ENCODE measurements around the gene CCIN. TPM values are rescaled to one million over a fixed set of nuclear protein-coding genes. Genes with fewer than 3 reads are reported as not detected.

CCIN gene
- total RNA-seq, 2 donors from 2014 or later, result not detected

DNA sequence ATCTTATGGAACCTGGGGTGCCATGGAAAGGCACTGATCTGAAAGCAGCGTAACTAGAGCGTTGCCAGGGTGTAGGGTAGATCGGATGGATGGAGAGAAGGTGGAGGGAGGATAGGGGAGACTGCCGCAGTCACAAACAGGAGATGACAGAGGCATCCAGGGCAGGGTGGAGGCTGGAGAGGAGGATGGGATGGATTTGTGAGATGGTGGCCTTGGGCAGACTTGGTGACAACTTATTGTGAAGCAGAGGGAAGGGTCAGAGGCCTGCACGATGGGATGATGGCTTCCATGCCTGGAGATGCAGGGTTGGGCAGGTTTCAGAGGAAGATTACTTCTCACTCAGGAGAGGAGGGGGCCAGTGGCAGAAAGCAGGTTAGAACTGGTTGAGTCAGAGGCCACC is 30.3 kb upstream of the CCIN start:
- no peak for DNase-seq
- ATAC-seq, result no peak
- intact Hi-C loops (cut with DNase I), result no loop called here

DNA sequence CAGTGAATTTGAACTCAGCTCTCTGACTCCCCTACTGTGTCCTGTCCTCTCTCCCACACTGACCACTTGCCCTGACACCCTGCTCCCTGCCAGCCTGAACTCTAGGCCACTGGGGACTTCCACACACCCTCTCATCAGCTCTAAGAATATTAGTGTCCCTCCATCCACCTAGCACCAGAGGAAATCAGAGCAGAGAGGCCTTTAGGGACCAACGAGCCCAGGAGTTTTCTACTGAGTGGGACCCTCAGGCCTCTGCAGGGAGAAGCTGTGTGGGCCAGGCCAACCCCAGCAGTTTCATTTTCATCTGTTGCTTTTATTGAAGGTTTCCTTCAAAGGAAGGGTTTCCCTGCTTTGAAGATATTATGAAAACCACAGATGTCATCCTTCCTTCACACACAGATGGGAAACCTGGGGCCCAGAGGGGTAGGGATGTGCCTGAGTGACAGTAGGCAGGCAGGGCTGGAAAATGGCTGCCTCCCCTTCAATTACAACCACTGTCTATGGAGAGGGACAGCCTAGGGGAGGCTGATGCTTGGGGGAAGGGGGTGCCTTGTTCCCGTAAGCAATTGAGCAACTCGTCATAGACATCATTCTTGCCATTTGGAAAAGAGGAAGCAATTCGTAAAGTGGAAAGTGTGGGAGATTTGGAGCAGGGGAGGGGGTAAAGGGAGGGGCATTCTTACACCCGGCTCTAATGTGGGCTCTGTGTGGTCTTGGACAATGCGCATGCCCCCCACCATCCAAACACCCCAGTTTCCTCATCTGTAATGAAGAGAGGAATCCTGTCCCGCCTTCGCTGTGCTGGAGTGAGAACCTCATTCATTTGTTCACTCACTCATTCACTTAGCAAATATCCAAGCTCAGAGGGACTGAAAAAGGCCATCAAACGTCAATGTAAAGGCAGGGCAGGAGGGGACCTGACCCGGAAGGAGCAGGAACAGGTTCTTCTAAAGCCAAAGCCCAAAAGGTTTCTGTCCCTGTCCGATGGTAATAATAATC is 28.8 kb upstream of the CCIN start:
- intact Hi-C loops (cut with DNase I), result no loop called here
- no peak for ATAC-seq
- no peak for DNase-seq

DNA sequence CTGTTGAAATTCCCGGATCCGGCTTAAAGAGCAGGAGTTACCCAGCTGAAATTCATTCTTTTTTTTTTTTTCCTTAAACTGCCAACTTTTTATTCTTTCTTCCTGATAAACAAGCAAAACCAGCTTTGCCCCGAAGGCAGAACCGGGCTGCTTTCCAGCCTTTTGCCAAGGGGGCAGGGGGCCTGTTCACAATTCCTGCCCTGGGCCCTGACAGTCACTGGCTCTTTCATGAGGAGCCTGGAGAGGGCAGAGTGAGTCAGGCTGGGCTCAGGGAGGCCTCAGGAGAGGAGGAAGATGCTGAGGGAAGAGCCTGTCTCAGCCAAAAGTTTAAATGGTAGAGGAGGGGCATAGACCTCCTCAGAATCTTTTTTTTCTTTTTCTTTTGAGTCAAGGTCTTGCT is 27.9 kb upstream of the CCIN start:
- intact Hi-C loops (cut with DNase I), result no loop called here
- DNase-seq (no peak), ATAC-seq (no peak)

DNA sequence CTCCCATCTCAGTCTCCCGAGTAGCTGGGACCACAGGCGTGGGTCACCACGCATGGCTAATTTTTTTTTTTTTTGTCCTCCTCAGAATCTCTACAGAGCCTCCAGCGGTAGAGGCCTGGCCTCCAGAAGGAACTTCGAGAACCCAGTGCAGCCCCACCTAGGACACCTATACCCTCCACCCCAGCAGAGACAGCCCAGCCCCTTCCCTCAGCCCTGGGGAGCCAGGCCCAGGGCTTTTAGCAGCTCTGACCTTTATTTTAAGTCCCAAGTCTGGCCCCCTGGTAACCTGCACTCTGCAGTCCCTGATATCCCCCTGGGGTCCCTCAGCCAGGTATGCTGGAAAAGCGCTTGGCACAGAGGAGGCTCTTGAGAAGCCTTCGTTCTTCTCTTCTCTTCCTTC is 27.4 kb upstream of the CCIN start:
- ATAC-seq (no peak), DNase-seq (no peak)
- intact Hi-C loops (cut with DNase I), result no loop called here

DNA sequence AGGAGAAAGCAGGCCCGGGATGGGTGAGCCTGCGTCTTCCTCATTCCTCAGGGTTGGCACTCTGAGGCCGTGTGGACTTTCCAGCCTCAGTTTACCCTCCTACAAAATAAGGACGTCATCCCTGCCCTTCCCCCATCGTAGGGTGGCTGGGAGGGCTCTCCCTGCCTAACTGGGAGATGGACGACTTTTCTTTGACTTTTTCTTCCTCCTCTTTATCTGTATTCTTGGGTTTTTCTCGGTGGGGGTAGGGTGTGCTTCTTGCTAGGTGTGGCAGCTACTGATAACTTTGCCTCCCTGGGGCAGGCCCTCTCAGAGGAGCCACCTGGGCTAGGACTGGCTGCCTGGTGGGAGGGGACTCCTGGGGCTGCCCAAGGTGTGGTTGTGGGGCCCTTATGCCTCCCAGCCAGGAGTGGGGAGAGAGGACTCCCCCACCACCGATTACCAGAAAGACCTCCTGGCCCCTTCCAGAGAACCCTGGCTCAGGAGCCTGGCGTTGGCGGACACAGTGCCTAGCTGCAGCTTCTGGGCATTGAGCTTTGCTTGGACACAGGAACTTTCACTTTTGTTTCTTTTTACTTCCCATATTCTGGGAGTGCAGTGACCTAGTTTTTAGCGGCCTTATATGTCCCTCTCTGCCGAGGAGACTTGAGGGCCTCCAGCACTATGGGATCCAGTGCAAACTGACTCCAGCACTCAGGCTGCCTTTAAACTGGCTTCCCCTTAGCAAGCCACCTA is 26.5 kb upstream of the CCIN start:
- DNase-seq, result no peak
- peak; percentile 33 to 68 for ATAC-seq

DNA sequence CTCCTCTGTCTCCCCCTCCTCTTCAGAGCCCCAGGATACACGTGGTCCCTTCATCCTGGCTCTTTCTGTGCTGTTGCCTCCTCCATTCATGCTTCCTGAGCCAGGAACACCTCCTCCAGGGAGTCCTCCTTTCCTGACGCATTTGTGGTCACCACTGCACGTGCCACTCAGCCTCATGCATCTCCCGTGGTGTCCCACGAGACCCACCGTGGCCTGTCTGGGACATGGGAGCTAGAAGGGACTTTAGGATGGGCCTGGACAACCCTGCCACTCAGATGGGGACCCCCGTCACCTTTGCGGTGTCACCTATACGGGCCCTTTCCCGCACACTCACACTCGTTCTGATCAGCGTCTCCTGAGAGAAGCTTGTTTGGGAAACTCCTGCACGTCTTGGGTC is 25.9 kb upstream of the CCIN start:
- DNase-seq (no peak), ATAC-seq (no peak)
- intact Hi-C loops (cut with DNase I), result no loop called here

More for the DNA sequence above, 26.5 kb upstream of the CCIN start:
- intact Hi-C loops (cut with DNase I), result no loop called here

DNA sequence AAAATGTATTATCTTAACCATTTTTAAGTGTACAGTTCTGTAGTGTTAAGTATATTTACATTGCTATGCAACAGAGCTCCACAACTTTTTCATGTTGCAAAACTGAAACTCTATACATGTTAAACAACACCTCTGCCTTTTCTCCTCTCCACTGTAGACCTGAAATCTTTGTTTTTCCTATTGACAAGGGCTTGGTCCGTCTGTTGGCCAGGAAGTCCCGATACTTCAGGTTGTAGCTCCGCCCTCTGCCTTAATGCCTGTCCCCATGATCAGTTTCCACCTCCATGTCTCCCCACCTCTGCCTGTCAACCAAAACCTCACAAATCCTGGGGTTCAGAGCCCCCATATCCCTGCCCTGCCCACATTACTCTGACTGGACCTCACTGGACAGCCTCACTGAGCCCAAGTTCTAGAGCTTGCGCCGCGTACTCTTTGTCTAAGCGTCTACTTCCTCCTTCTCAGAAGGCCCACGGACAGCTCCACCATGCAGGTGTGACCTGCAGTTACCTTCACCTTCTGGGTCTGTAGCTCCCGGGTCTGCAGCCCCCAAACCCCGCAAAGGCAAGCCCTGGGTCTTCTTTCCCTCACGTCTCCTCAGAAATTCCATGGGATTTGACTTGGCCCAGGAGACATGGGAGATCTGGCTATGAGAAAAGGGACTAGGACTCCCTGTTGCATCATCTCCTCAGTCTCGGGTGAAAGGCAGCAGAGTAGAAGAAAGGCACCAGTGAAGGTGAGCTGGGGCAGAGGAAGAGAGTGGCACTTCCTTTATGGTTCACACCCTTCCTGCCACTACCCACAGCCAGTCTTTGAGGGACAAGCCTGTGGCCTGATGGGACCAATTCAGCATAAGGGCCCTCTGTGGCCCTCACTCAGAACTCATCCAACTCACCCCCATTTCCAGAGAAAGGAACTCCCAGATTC is 24.6 kb upstream of the CCIN start:
- intact Hi-C loops (cut with DNase I), result no loop called here
- DNase-seq, result no peak
- ATAC-seq, result no peak

DNA sequence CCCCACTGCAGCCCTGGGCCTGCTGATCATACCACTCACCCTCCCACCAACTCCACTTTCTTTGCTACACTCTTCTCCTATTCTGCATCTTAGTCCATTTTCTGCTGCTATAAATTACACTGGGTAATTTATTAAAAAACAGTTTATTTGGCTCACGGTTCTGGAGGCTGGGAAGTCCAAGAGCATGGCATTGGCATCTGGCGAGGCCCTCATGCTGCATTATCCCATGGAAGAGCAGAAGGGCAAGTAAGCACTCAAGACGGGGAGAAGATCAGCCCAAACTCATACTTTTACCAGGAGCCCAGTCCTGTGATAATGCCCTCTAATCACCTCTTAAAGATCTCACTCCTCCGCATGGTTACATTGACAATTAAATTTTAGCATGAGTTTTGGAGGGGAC is 23.2 kb upstream of the CCIN start:
- ATAC-seq (no peak), DNase-seq (no peak)
- intact Hi-C loops (cut with DNase I), result no loop called here

DNA sequence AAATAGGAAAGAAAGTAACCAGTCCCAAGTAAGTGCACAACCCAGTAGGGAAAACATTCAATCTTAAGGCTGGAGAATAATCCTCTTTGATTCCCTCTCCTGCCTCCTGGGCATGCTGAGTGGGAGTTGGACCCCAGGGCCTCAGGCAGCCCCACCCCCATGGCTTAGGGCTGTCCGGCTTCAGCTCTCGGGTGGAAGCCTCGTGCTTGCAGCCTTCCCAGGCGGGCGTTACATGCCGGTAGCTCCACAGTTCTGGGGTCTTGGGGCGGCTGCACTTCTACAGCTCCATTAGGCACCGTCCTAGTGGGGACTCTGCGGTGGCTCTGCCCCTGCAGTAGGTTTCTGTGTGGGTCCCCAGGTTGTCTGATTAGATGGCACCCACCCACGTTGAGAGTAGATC is 22.5 kb upstream of the CCIN start:
- DNase-seq (no peak), ATAC-seq (no peak)
- intact Hi-C loops (cut with DNase I), result no loop called here

DNA sequence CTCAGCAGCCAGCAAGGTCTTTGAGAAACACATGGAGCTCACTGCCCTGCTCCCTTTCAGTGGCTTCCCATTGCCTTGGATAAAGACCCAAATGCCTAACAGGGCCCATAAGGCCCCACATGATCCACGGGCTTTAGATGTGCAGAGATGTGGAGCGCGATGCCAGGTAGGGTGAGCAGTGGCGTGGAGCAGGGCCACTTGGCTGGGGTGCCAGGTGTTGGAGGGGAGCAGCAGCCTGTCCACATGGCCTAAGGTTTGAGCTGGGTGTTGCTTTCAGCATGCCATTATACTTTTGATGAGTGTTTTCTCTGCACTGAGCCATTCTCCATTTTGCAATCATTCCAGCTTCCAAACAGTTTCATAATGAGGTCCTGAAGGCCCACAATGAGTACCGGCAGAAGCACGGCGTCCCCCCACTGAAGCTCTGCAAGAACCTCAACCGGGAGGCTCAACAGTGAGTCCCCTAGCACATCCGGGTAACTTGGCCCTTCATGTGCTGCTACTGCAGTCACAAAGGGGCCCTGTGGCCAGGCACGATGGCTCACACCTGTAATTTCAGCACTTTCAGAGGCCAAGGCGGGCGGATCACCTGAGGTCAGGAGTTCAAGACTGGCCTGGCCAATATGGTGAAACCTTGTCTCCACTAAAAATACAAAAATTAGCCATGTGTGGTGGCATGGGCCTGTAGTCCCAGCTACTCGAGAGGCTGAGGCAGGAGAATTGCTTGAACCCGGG is 21.6 kb upstream of the CCIN start:
- no peak for DNase-seq
- intact Hi-C loops (cut with DNase I), result no loop called here

DNA sequence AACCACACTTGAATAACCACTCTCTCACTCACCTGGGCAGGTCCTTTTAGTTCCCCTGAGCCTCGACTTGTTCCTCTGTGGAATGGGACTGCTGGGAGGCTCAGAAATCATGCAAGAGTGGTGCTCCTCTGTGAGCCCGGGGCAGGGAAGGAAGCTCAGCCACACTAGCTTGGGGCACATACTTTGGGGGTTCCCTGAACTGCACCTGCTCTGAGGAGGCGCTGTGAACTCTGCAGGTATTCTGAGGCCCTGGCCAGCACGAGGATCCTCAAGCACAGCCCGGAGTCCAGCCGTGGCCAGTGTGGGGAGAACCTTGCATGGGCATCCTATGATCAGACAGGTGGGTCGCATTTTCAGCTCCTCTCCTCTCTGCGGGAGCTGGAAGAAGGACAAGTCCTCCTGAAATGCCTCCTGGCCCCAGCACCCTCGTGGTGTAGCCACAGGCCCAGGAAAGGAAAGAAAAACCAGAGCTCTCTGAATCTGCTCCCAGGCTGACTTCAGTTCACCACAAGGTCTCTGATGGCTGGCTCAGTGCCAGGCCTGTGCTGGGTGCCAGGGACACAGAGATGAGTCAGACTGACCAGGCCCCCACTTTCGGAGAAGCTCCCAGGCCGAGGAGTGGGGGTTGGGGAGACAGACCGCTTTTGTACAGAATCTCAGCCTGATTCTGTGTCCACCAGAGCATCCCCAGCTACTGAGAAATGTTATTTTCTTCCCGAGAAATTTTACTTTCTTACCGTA is 20.7 kb upstream of the CCIN start:
- intact Hi-C loops (cut with DNase I), result no loop called here
- ATAC-seq (peak; percentile 89 to 91), DNase-seq (peak; percentile 96)

More for the DNA sequence above, 21.6 kb upstream of the CCIN start:
- no peak for ATAC-seq

DNA sequence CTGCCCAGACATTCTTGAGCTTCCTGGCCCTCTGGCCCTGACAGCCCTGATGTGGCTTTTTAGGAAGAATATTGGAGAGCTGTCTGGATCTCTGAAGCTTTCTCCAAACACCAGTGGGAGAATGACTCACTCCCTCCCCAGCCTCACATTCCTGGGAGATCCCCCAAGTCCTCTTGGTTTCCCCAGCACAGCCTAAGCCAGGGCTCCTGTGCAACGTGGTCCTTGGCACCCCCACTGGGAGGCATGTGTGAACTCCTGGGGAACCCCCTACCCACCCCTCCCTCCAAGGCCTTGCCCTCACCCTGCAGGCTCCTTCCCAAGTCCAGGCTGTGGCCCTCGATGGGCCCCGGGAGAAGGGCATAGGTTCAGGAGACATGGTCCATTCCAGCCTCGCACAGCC is 20.0 kb upstream of the CCIN start:
- ATAC-seq, result peak; percentile 38 to 55
- intact Hi-C loops (cut with DNase I), result no loop called here
- DNase-seq, result no peak

DNA sequence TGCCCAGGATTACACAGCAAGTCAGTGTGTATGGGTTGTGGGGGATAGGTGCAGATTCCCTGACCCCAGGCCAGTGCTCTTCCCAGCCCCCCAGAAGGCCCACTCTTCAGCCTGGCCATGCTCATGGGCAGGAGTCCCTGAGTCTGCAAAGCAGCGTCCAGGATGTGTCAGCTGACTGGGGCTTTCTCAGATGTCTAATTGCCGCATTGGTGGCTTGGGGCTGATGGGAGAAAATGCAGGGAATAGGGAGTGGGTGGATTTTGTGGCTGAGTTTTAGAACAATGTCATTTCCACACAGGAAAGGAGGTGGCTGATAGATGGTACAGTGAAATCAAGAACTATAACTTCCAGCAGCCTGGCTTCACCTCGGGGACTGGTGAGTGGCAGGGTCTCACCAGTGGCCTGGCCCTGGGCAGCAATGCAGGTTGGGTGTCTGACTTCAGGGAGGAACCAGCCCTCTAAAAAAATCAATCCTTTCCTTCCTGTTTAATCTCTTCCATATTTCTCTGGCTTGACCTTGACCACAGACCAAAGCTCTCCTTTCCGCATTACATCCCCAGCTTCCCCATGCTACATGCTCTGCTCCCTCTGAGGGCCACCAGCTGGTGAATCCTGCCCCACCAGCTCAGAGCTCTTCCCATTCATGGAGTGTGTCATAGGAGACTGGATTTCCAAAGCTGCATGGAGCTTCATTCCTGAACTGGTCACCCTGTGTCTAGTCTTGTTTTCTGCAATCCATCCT is 18.4 kb upstream of the CCIN start:
- no peak for DNase-seq
- ATAC-seq, result no peak
- intact Hi-C loops (cut with DNase I), result no loop called here

DNA sequence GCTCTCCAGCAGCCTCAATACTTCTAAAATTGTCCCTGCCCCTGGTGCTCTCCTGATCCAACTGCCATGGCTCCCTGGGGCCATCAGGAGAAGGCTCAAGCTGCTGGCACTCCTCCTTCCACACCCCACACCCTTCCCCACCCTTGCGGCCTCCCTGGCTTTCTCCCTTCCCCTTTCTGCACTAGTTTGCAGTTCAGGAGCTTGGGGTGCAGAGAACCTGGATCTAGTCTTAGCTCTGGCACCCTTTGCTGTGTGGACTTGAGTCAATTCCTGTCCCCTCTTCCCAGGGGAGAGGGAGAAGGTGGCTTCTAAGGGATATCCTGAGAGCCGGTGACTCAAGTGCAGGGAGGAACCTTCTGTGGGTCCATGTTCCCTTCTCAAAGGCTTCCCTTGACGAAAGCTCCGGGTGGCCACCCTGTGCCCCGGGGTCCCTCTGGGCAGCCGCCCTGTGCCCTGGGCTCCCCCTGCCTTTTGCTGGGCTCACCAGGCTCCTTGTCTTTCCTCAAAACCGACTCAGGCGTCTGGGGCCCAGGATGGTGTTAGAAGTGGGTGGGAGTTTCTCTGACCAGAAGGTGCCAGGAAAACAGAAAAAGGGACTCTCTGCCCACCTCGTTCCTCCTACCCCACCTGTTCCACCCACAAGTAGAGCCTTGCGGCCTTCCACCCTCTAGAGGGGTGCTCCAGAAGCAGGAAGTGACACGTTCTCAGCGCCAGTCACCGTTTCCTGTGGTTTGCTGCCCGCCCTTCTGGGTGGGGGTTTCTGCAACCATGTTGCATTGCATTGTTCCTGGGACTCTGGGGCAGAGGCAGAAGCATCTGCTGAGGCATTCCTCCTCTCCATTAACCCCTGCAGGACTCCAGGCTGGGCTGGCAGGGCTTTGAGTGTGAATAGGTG is 17.6 kb upstream of the CCIN start:
- peak; percentile 40 to 42 for ATAC-seq
- DNase-seq, result peak; percentile 75
- intact Hi-C loops (cut with DNase I), result no loop called here

DNA sequence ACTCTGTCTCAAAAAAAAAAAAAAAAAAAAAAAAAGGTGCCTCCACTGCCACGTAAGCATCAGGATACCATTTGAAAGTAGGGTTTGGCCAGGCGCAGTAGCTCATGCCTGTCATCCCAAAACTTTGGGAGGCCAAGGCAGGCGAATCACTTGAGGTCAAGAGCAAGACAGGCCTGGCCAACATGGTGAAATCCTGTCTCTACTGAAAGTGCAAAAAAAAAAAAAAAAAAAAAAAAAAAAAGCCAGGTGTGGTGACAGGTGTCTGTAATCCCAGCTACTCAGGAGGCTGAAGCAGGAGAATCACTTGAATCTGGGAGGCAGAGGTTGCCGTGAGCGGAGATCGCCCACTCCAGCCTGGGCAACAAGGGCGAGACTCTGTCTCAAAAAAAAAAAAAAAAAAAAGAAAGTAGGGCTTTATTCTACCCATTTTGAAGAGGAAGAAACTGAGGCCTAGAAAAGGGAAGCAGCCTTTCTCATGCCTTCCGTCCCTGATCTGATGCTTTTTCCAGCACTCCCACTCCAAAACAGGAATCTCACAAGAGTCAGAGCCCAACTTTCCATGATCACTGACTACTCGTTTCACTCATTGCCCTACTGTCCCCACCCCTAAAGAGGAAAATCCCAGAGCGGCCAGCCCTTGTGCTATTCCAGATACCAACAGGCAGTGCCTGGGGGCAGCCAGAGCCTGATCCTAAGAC is 16.3 kb upstream of the CCIN start:
- intact Hi-C loops (cut with DNase I), result no loop called here
- DNase-seq (no peak), ATAC-seq (no peak)

DNA sequence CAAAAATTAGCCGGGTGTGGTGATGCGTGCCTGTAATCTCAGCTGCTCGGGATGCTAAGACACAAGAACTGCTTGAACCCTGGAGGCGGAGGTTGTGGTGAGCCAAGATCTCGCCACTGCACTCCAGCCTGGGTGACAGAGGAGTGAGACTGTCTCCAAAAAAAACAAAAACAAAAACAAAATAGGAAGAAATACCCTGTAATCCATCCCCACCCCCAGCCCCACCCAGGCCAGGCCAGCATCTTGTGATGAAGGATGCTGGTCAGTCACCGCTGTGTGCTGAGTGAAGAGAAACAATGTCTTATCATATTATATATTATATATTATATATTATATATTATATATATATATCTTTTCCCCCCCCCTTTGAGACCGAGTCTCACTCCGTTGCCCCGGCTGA is 15.4 kb upstream of the CCIN start:
- DNase-seq (no peak), ATAC-seq (no peak)
- intact Hi-C loops (cut with DNase I), result no loop called here
